GM13977 (cell line): ENCODE results near the gene ZNF423.

ENCODE experiments used
- DNase-seq: peaks from one replicate; pipeline ENCODE4 v3.0.0; 2012; ENCODE audit warnings: low spot score
- CTCF ChIP-seq: IDR thresholded peaks from 2 replicates; pipeline ENCODE4 v1.5.1; 2012; ENCODE audit warnings: mild to moderate bottlenecking, control low read depth; ENCODE audit not compliant: insufficient read depth; ENCODE audit errors: extremely low read depth, missing control alignments
- in situ Hi-C: fragments of 300-500 bp; cut with MboI; formaldehyde crosslinking; loops from one replicate; pipeline ENCODE4 v1.12.0; 2022; ENCODE audit warnings: low sequenced_read_pairs, low pct_unique_long_range_greater_than_20kb, mixed read lengths, inconsistent platforms; ENCODE audit not compliant: unreplicated experiment

The ZNF423 gene

GRCh38 chr16:49458243-49458642, 397.7 kb downstream of the ZNF423 start:
- in situ Hi-C loops, result no loop called here
- TF ChIP-seq CTCF, result no peak
- no peak for DNase-seq

GRCh38 chr16:49457196-49457595, 398.7 kb downstream of the ZNF423 start:
- no peak for DNase-seq
- TF ChIP-seq CTCF, result no peak
- in situ Hi-C loops, result no loop called here

GRCh38 chr16:49456763-49457162, 399.1 kb downstream of the ZNF423 start:
- DNase-seq, result no peak
- in situ Hi-C loops, result no loop called here
- TF ChIP-seq CTCF, result no peak

- DNase-seq, result no peak
- in situ Hi-C loops, result no loop called here
- no peak for TF ChIP-seq CTCF
Measured at GRCh38 chr16:49455991-49456745, 399.7 kb downstream of the ZNF423 start.

GRCh38 chr16:49455181-49455990, 400.5 kb downstream of the ZNF423 start:
- in situ Hi-C loops, result no loop called here
- no peak for TF ChIP-seq CTCF
- no peak for DNase-seq

GRCh38 chr16:49454426-49455180, 401.3 kb downstream of the ZNF423 start:
- no peak for DNase-seq
- no peak for TF ChIP-seq CTCF

More at GRCh38 chr16:49454426-49455180, 401.3 kb downstream of the ZNF423 start:
- in situ Hi-C loops, result no loop called here
